Caco-2 (cell line): ENCODE data around the gene HTR4. TPM values are rescaled to one million over a fixed set of nuclear protein-coding genes. Genes with fewer than 3 reads are reported as not detected.

Experiments
- BruUV-seq: library from RNA; stranded (reverse); fragments of 400-500 nt; replicated peaks from 2 replicates; lab custom pipeline; 2021; lab: Mats Ljungman, UMichigan
- CTCF ChIA-PET: fragments of 300-600 bp; sonication (Branson Sonifier 250); formaldehyde crosslinking; loops from one replicate; lab custom pipeline; 2022; ENCODE audit warnings: antibody characterized with exemption; lab: Charles Lee
- POLR2A ChIA-PET: fragments of 300-600 bp; sonication (Branson Sonifier 250); formaldehyde crosslinking; loops from one replicate; lab custom pipeline; 2022; ENCODE audit warnings: antibody characterized with exemption; lab: Charles Lee
- DNase-seq, 2 experiments: peaks; one replicate each; pipeline versions ENCODE4 v3.0.0 to v3.0.0-alpha.2; 2020 to 2022
- H3K27me3 ChIP-seq: replicated peaks from 2 replicates; pipeline ENCODE4 v1.6.0; 2011; ENCODE audit warnings: low read length; ENCODE audit not compliant: control insufficient read depth, insufficient read depth
- H3K36me3 ChIP-seq: 2 replicates; pipeline ENCODE4 v1.5.1; 2011; ENCODE audit warnings: low read length; ENCODE audit not compliant: control insufficient read depth, insufficient read depth
- H3K4me1 ChIP-seq: fragments of 250-450 bp; sonication (Bioruptor Pico); 2 replicates; pipeline ENCODE4 v1.5.1; 2020; ENCODE audit warnings: mild to moderate bottlenecking
- H3K4me3 ChIP-seq: 2 replicates; pipeline ENCODE4 v1.5.1; 2011; ENCODE audit warnings: low read depth, mild to moderate bottlenecking, control low read depth, low read length
- H3K9me3 ChIP-seq: fragments of 250-450 bp; sonication (Bioruptor Pico); 2 replicates; pipeline ENCODE4 v1.5.1; 2020; ENCODE audit warnings: mild to moderate bottlenecking, moderate library complexity
- H3K27ac Mint-ChIP-seq: one replicate; pipeline ENCODE4 v1.8.0; 2022; ENCODE audit warnings: mixed read lengths; ENCODE audit not compliant: unreplicated experiment
- H3K27me3 Mint-ChIP-seq: one replicate; pipeline ENCODE4 v1.8.0; 2022; ENCODE audit warnings: mixed read lengths; ENCODE audit not compliant: insufficient read depth, unreplicated experiment
- H3K36me3 Mint-ChIP-seq: one replicate; pipeline ENCODE4 v1.8.0; 2022; ENCODE audit warnings: mild to moderate bottlenecking, mixed read lengths; ENCODE audit not compliant: insufficient read depth, unreplicated experiment
- H3K4me1 Mint-ChIP-seq: one replicate; pipeline ENCODE4 v1.8.0; 2022; ENCODE audit warnings: low read depth, mixed read lengths; ENCODE audit not compliant: unreplicated experiment
- H3K4me3 Mint-ChIP-seq: one replicate; pipeline ENCODE4 v1.8.0; 2022; ENCODE audit warnings: mild to moderate bottlenecking, moderate library complexity, mixed read lengths; ENCODE audit not compliant: unreplicated experiment
- H3K9me3 Mint-ChIP-seq: one replicate; pipeline ENCODE4 v1.8.0; 2022; ENCODE audit warnings: mixed read lengths; ENCODE audit not compliant: unreplicated experiment
- intact Hi-C: fragments of 100-400 bp; cut with micrococcal nuclease; formaldehyde crosslinking; loops from one replicate; pipeline ENCODE4 v1.10.0; 2022; ENCODE audit not compliant: unreplicated experiment
- total RNA-seq: library from RNA; stranded (reverse); gene quantifications from 2 replicates; pipeline ENCODE4 v1.2.3, GENCODE V29; 2022
- TF ChIP-seq, protein P1 (sequence below), 2 experiments: fragments of 200-600 bp in 1 of 2; IDR thresholded peaks; 1 replicate in 1 of 2; 2 replicates in 1 of 2; pipeline versions ENCODE4 v1.5.1 to v1.8.0; 2011 to 2022; ENCODE audit warnings: antibody characterized with exemption in 1 of 2, control low read depth in 1 of 2, inconsistent platforms in 1 of 2, low read depth in 1 of 2, low read length in 1 of 2, mild to moderate bottlenecking in 1 of 2, moderate library complexity in 1 of 2; ENCODE audit not compliant: insufficient read depth in 1 of 2, severe bottlenecking in 1 of 2, unreplicated experiment in 1 of 2

Gene HTR4
- total RNA-seq, 1 experiment from 2014 or later, result not detected

- intact Hi-C loops, result no loop called here
- H3K36me3 ChIP-seq, result no peaks in the 10 kb centered on the region
- H3K4me3 ChIP-seq, result no peak overlapping the region
- TF ChIP-seq, protein P1, sequence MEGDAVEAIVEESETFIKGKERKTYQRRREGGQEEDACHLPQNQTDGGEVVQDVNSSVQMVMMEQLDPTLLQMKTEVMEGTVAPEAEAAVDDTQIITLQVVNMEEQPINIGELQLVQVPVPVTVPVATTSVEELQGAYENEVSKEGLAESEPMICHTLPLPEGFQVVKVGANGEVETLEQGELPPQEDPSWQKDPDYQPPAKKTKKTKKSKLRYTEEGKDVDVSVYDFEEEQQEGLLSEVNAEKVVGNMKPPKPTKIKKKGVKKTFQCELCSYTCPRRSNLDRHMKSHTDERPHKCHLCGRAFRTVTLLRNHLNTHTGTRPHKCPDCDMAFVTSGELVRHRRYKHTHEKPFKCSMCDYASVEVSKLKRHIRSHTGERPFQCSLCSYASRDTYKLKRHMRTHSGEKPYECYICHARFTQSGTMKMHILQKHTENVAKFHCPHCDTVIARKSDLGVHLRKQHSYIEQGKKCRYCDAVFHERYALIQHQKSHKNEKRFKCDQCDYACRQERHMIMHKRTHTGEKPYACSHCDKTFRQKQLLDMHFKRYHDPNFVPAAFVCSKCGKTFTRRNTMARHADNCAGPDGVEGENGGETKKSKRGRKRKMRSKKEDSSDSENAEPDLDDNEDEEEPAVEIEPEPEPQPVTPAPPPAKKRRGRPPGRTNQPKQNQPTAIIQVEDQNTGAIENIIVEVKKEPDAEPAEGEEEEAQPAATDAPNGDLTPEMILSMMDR (IDR thresholded peaks at IDR 0.05; ENCODE audit: insufficient read depth in 1 of 2, low read depth in 1 of 2, low read length in 1 of 2, severe bottlenecking in 1 of 2, unreplicated experiment in 1 of 2), result no peak
- ChIA-PET CTCF (interaction anchor here (1.0 kb wide), 1 partner anchor 98 kb away, joined by 5 read pairs; no protein-coding TSS in a partner anchor), POLR2A (no interaction called here)
- no peak for DNase-seq
- Mint-ChIP-seq H3K36me3 (no peaks in the 10 kb centered on the region), H3K27me3 (peaks cover 2% of the 10 kb centered on the region), H3K4me3 (no peak overlapping the region), H3K4me1 (no peaks in the 10 kb centered on the region), H3K27ac (no peak overlapping the region), H3K9me3 (no peaks in the 10 kb centered on the region)
- H3K27me3 ChIP-seq, result no peaks in the 10 kb centered on the region
- no peaks in the 10 kb centered on the region for H3K9me3 ChIP-seq
- BruUV-seq, result no TSS peak
- no peaks in the 10 kb centered on the region; the same call in 1 of the 2 replicates for H3K4me1 ChIP-seq
Observed at GRCh38 chr5:148633067-148633377, 21.3 kb downstream of the HTR4 start.

DNA sequence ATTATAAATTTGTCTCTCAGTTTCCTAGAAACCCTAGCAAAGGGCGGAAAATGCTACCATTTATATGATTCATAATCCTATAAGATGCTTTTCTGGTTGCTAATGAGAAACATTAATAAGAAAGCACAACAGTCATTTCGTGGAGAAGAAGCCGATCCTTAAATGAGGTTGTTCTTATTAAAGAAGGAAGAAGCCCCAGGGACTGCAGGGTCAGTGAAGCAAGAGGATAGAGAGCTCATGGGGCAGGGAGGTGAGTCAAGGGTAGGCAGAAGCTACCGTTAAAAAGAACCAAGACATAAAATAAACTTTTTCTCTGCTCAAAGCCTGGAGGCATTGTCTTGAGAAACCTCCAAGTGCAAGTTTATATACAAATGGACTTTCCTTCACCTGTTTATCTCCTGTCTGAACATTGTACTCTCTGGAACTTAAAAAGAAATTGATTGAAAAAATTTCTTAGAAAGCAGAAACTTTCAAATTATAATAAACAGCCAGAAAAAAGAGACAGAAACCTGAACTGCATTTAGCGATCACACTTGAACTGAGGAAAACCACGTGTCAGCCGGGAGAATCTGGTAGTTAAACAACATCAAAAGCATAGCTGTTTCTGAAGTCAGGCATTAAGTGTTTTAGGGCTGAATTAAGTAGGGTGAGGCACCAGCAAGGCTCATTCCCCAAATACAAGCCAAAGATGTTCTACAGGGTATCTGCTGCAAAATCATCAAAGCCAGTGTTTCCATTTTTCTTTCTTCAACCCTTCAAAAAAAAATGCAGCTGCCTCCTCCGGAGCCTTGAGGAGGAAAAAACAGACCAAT lies 21.9 kb downstream of the HTR4 start:
- H3K4me1 ChIP-seq, result no peaks in the 10 kb centered on the region; the same call in 1 of the 2 replicates
- H3K4me3 ChIP-seq, result no peak overlapping the region
- DNase-seq, result no peak
- H3K36me3 ChIP-seq, result no peaks in the 10 kb centered on the region
- Mint-ChIP-seq H3K4me3 (no peak overlapping the region), H3K27ac (no peak overlapping the region), H3K36me3 (no peaks in the 10 kb centered on the region), H3K9me3 (no peaks in the 10 kb centered on the region), H3K4me1 (no peaks in the 10 kb centered on the region), H3K27me3 (no peaks in the 10 kb centered on the region)
- no TSS peak for BruUV-seq
- TF ChIP-seq, protein P1 (IDR thresholded peaks at IDR 0.05; ENCODE audit: insufficient read depth in 1 of 2, low read depth in 1 of 2, low read length in 1 of 2, severe bottlenecking in 1 of 2, unreplicated experiment in 1 of 2), result no peak
- intact Hi-C loops, result no loop called here
- ChIA-PET CTCF (interaction anchor here (1.0 kb wide), 1 partner anchor 99 kb away, joined by 5 read pairs; no protein-coding TSS in a partner anchor), POLR2A (no interaction called here)
- H3K27me3 ChIP-seq, result no peaks in the 10 kb centered on the region
- no peaks in the 10 kb centered on the region for H3K9me3 ChIP-seq

DNA sequence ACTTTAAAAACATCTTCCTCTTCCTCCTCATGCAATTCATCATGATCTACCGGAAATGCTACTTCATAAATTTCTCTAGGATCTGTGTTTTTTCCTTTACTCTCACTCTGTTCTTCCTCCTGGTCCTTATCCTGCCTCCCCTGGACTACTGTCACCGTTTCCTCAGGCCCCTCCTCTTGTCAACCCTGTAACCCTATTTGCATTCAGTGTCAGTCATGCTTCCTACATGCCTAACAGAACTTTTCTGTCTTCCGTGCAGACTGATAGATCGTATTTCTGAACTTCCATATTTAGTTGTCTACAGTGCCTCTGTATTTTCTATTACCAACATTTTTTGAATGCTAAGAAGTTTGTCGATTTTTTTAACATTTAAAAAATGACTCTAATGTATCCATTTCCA lies 27.3 kb downstream of the HTR4 start:
- CTCF ChIA-PET, result no interaction called here
- peaks cover 3% of the 10 kb centered on the region for H3K27me3 Mint-ChIP-seq
- no peaks in the 10 kb centered on the region for H3K9me3 ChIP-seq
- H3K4me3 Mint-ChIP-seq, result no peak overlapping the region
- intact Hi-C loops, result no loop called here
- H3K36me3 Mint-ChIP-seq, result peaks cover 6% of the 10 kb centered on the region
- peaks cover 21% of the 10 kb centered on the region for H3K4me1 ChIP-seq
- no peak overlapping the region for H3K4me3 ChIP-seq
- H3K36me3 ChIP-seq, result no peaks in the 10 kb centered on the region
- H3K9me3 Mint-ChIP-seq, result no peaks in the 10 kb centered on the region
- DNase-seq, result no peak
- no peaks in the 10 kb centered on the region; the same call in 1 of the 2 replicates for H3K27me3 ChIP-seq
- no TSS peak for BruUV-seq
- peaks cover 14% of the 10 kb centered on the region for H3K4me1 Mint-ChIP-seq
- H3K27ac Mint-ChIP-seq, result no peak overlapping the region
- TF ChIP-seq, protein P1 (IDR thresholded peaks at IDR 0.05; ENCODE audit: insufficient read depth in 1 of 2, low read depth in 1 of 2, low read length in 1 of 2, severe bottlenecking in 1 of 2, unreplicated experiment in 1 of 2), result no peak
- POLR2A ChIA-PET, result no interaction called here
